H1 (cell line): ENCODE results near the gene ZNF14. TPM values are rescaled to one million over a fixed set of nuclear protein-coding genes. Genes with fewer than 3 reads are reported as not detected.
A peak's percentile ranks its signal among the peaks of the same experiment; 100 is the strongest.
"Not testable (repeated sequence)": the region's sequence is repeated elsewhere in the genome, so short reads cannot be mapped to it uniquely, and the experiment has no call there.

ENCODE experiments used
- CTCF ChIA-PET: fragments of 300-600 bp; sonication (Branson Sonifier 250); formaldehyde crosslinking; loops from one replicate; lab custom pipeline; 2021; ENCODE audit not compliant: partially characterized antibody; lab: Charles Lee
- POLR2A ChIA-PET: fragments of 300-600 bp; sonication (Branson Sonifier 250); formaldehyde crosslinking; loops from one replicate; lab custom pipeline; 2021; ENCODE audit warnings: inconsistent platforms; ENCODE audit not compliant: partially characterized antibody; lab: Charles Lee
- DNase-seq, 2 experiments: peaks; one replicate each; pipeline versions ENCODE4 v3.0.0 to v3.0.0-alpha.2; 2010 to 2022; ENCODE audit warnings: low spot score in 2 of 2, low read depth in 1 of 2, mixed read lengths in 1 of 2
- FAIRE-seq: peaks from 2 replicates; lab custom pipeline; 2011; peaks lifted over from hg19 to GRCh38; lab: Jason Lieb, UNC
- H2AFZ ChIP-seq: 2 replicates; pipeline ENCODE4 v1.8.1; 2012; ENCODE audit warnings: low read length, inconsistent platforms
- H2AK5ac ChIP-seq: 2 replicates; pipeline ENCODE4 v1.6.1; 2013; ENCODE audit warnings: low read depth, low read length
- H2BK120ac ChIP-seq: replicated peaks from 2 replicates; pipeline ENCODE3; 2013; ENCODE audit warnings: low read depth, low read length, inconsistent platforms
- H2BK12ac ChIP-seq: 2 replicates; pipeline ENCODE4 v1.6.1; 2013; ENCODE audit warnings: low read depth, low read length
- H2BK15ac ChIP-seq: 2 replicates; pipeline ENCODE4 v1.6.1; 2013; ENCODE audit warnings: low read length
- H2BK20ac ChIP-seq: 2 replicates; pipeline ENCODE4 v1.6.1; 2013; ENCODE audit warnings: low read length
- H2BK5ac ChIP-seq: 2 replicates; pipeline ENCODE4 v1.6.1; 2013; ENCODE audit warnings: low read depth, low read length
- H3K14ac ChIP-seq: 2 replicates; pipeline ENCODE4 v1.6.1; 2013; ENCODE audit warnings: inconsistent platforms; ENCODE audit not compliant: insufficient read length
- H3K18ac ChIP-seq: 2 replicates; pipeline ENCODE4 v1.6.1; 2013; ENCODE audit warnings: low read length; ENCODE audit errors: extremely low read depth
- H3K23ac ChIP-seq: 2 replicates; pipeline ENCODE4 v1.6.1; 2013; ENCODE audit warnings: inconsistent platforms; ENCODE audit not compliant: insufficient read length
- H3K23me2 ChIP-seq: 2 replicates; pipeline ENCODE4 v1.6.1; 2013; ENCODE audit warnings: low read depth, low read length
- H3K27ac ChIP-seq: 2 replicates; pipeline ENCODE4 v1.6.1; 2011; ENCODE audit warnings: low read depth, low read length, inconsistent platforms
- H3K27me3 ChIP-seq, 4 experiments: replicated peaks in 1 of 4; 1 replicate in 1 of 4; 2 replicates in 3 of 4; pipeline versions ENCODE4 v1.6.1 to v1.8.1; 2011 to 2013; ENCODE audit warnings: low read length in 3 of 4, mild to moderate bottlenecking in 3 of 4, inconsistent platforms in 2 of 4, mixed read lengths in 2 of 4, moderate library complexity in 1 of 4; ENCODE audit not compliant: control insufficient read depth in 3 of 4, insufficient read depth in 3 of 4; ENCODE audit errors: extremely low read depth in 1 of 4
- H3K36me3 ChIP-seq, 4 experiments: 2 replicates each; pipeline versions ENCODE4 v1.6.1 to v1.8.1; 2011 to 2013; ENCODE audit warnings: mild to moderate bottlenecking in 4 of 4, low read length in 3 of 4, moderate library complexity in 2 of 4, control low read depth in 1 of 4, inconsistent platforms in 1 of 4; ENCODE audit not compliant: insufficient read depth in 4 of 4, control insufficient read depth in 2 of 4
- H3K4ac ChIP-seq: replicated peaks from 2 replicates; pipeline ENCODE3; 2013; ENCODE audit warnings: low read length, low read depth, mixed read lengths, inconsistent platforms; ENCODE audit not compliant: insufficient read length
- H3K4me1 ChIP-seq, 4 experiments: replicated peaks in 1 of 4; 1 replicate in 1 of 4; 2 replicates in 3 of 4; pipeline versions ENCODE4 v1.6.1 to v1.8.1; 2011 to 2013; ENCODE audit warnings: low read length in 3 of 4, inconsistent platforms in 2 of 4, mixed read lengths in 1 of 4; ENCODE audit not compliant: insufficient read depth in 4 of 4, control insufficient read depth in 3 of 4
- H3K4me2 ChIP-seq, 2 experiments: 2 replicates each; pipeline versions ENCODE4 v1.6.1 to v1.8.1; 2011 to 2013; ENCODE audit warnings: low read depth in 2 of 2, low read length in 2 of 2, control low read depth in 1 of 2, inconsistent platforms in 1 of 2, mild to moderate bottlenecking in 1 of 2; ENCODE audit not compliant: insufficient read depth in 1 of 2
- H3K4me3 ChIP-seq, 4 experiments: fragments of 200-600, 300-600 bp in 1 of 4; sonication (generic), shearing (Covaris generic), sonication (Bioruptor Twin) in 1 of 4; 2 replicates each; pipeline versions ENCODE4 v1.5.1 to v1.8.1; 2011 to 2016; ENCODE audit warnings: low read length in 4 of 4, low read depth in 3 of 4, control low read depth in 2 of 4, inconsistent platforms in 2 of 4, mild to moderate bottlenecking in 2 of 4, mixed read lengths in 1 of 4, moderate library complexity in 1 of 4; ENCODE audit not compliant: insufficient read depth in 2 of 4; ENCODE audit errors: extremely low read depth in 1 of 4
- H3K56ac ChIP-seq: replicated peaks from 2 replicates; pipeline ENCODE3; 2013; ENCODE audit warnings: low read depth, mild to moderate bottlenecking, mixed read lengths, low read length, inconsistent platforms; ENCODE audit not compliant: insufficient read length
- H3K79me1 ChIP-seq: 2 replicates; pipeline ENCODE4 v1.6.1; 2013; ENCODE audit warnings: low read depth, low read length, control low read depth
- H3K79me2 ChIP-seq, 2 experiments: 2 replicates each; pipeline versions ENCODE4 v1.6.1 to v1.8.1; 2012 to 2013; ENCODE audit warnings: low read length in 2 of 2, mild to moderate bottlenecking in 2 of 2, inconsistent platforms in 1 of 2; ENCODE audit not compliant: insufficient read depth in 2 of 2, control insufficient read depth in 1 of 2
- H3K9ac ChIP-seq, 4 experiments: replicated peaks in 1 of 4; 1 replicate in 1 of 4; 2 replicates in 3 of 4; pipeline versions ENCODE4 v1.6.1 to v1.8.1; 2011 to 2013; ENCODE audit warnings: low read depth in 3 of 4, low read length in 3 of 4, control low read depth in 2 of 4, mild to moderate bottlenecking in 2 of 4, moderate library complexity in 2 of 4, inconsistent platforms in 1 of 4; ENCODE audit errors: extremely low read depth in 1 of 4
- H3K9me3 ChIP-seq, 2 experiments: 2 replicates each; pipeline versions ENCODE4 v1.6.1 to v1.8.1; 2012 to 2013; ENCODE audit warnings: mild to moderate bottlenecking in 2 of 2, moderate library complexity in 2 of 2, control low read depth in 1 of 2, inconsistent platforms in 1 of 2, low read depth in 1 of 2, low read length in 1 of 2, mixed read lengths in 1 of 2; ENCODE audit not compliant: insufficient read depth in 2 of 2
- H4K20me1 ChIP-seq, 2 experiments: replicated peaks in 1 of 2; 2 replicates each; pipeline versions ENCODE3 to v1.8.1; 2011 to 2013; ENCODE audit warnings: inconsistent platforms in 2 of 2, low read length in 2 of 2, mild to moderate bottlenecking in 1 of 2; ENCODE audit not compliant: insufficient read depth in 2 of 2, control insufficient read depth in 1 of 2
- H4K5ac ChIP-seq: 2 replicates; pipeline ENCODE4 v1.6.1; 2013; ENCODE audit warnings: low read length, low read depth, mixed read lengths, inconsistent platforms; ENCODE audit not compliant: insufficient read length
- H4K8ac ChIP-seq: 2 replicates; pipeline ENCODE4 v1.8.0; 2013; ENCODE audit warnings: mild to moderate bottlenecking, moderate library complexity, low read length, inconsistent platforms; ENCODE audit not compliant: insufficient read depth; ENCODE audit errors: extremely low read depth
- H4K91ac ChIP-seq: replicated peaks from 2 replicates; pipeline ENCODE3; 2013; ENCODE audit warnings: low read length, mixed read lengths, inconsistent platforms; ENCODE audit not compliant: insufficient read length
- WGBS, 2 experiments: shearing (Covaris generic) in 1 of 2; methylation state at CpG; one replicate each; pipeline versions ENCODE4 v1.1.6 to v1.1.7; 2013 to 2015; ENCODE audit warnings: low lambda C conversion rate in 2 of 2, mixed read lengths in 2 of 2, inconsistent platforms in 1 of 2, low coverage in 1 of 2, missing lambda C conversion rate in 1 of 2; ENCODE audit not compliant: insufficient replicate concordance in 2 of 2, insufficient coverage in 1 of 2, insufficient read length in 1 of 2; ENCODE audit errors: extremely low coverage in 1 of 2, missing lambda C conversion rate in 1 of 2; 5-methylcytosine and 5-hydroxymethylcytosine counted together
- polyA plus RNA-seq, 7 experiments: library from polyadenylated mRNA; depleted of rRNA in 3 of 7; stranded (reverse) in 5 of 7; unstranded in 2 of 7; fragments of >200 nt in 5 of 7; fragments of 200-250 nt in 2 of 7; gene quantifications; 1 replicate in 5 of 7; 2 replicates in 1 of 7; 4 replicates in 1 of 7; pipeline versions ENCODE4 v1.2.1 to v1.2.3, GENCODE V29; 2011 to 2013; ENCODE audit warnings: missing spikeins in 2 of 7, mixed read lengths in 2 of 7
- total RNA-seq: library from RNA; stranded (reverse); fragmentation: NEBNext Ultra II Directional; extraction: Animal tissue kit (Norgen Biotek cat#: 25700); gene quantifications from 2 replicates; pipeline ENCODE4 v1.2.1, GENCODE V29; 2021

ZNF14 gene
- total and polyA plus RNA-seq, 2 of the 8 experiments (the other 6 are each of a cell fraction or from before 2014, with no cell fraction given) = 1.00 to 7.4 TPM

DNA sequence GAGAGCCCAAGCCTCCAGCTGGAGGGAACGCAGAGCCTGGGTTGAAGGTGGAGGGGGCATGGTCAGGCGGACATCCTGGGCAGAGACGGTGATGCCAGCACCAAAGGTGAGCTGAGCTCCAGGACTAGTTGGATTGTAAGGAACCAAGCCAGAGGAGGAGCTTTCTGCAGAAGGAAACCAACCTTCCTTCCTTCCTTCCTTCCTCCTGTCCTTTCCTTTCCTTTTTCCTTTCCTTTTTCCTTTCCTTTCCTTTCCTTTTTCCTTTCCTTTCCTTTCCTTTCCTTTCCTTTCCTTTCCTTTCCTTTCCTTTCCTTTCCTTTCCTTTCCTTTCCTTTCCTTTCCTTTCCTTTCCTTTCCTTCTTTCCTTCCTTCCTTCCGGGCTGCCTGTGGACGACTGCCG lies 11.0 kb upstream of the ZNF14 start:
- not testable (repeated sequence) for H4K91ac ChIP-seq, H3K4me1 ChIP-seq, H4K5ac ChIP-seq, H3K79me2 ChIP-seq, H2AK5ac ChIP-seq, H2BK15ac ChIP-seq, H3K23me2 ChIP-seq, H2AFZ ChIP-seq, H2BK120ac ChIP-seq, H3K18ac ChIP-seq, H3K23ac ChIP-seq, H3K4me2 ChIP-seq, H2BK12ac ChIP-seq, H2BK20ac ChIP-seq, H2BK5ac ChIP-seq, H3K9ac ChIP-seq, H3K4me3 ChIP-seq, H3K56ac ChIP-seq, DNase-seq, H3K79me1 ChIP-seq, H3K27me3 ChIP-seq, H4K20me1 ChIP-seq, H3K4ac ChIP-seq, FAIRE-seq, H3K36me3 ChIP-seq, H3K9me3 ChIP-seq, H3K14ac ChIP-seq, H3K27ac ChIP-seq
- ChIA-PET POLR2A (interaction anchor here (1.2 kb wide), 1 partner anchor 11 kb away, joined by 4 read pairs; the partner anchor contains the start of gene ZNF14), CTCF (interaction anchor here (0.8 kb wide), 1 partner anchor 212 kb away, joined by 3 read pairs; no protein-coding TSS in a partner anchor)
- H4K8ac ChIP-seq = 0 out of 2 replicates have a peak overlapping the region, but pooled peaks have one; percentile 62
- WGBS, 2 experiments = 68% methylated on average over 4 of the region's 6 CpGs; no CpG with 5 or more reads in 1 of the 2 experiments
